HG03095 (cell line): ENCODE results near the gene POLR2H.

ENCODE experiments used
- ATAC-seq: cut with Tn5 transposase; IDR thresholded peaks from one replicate; pipeline ENCODE4 v1.9.1; 2021; ENCODE audit warnings: moderate library complexity; ENCODE audit not compliant: unreplicated experiment

The POLR2H gene

GRCh38 chr3:184351511-184352148 lies 9.9 kb upstream of the POLR2H start:
- ATAC-seq = no peak

DNA sequence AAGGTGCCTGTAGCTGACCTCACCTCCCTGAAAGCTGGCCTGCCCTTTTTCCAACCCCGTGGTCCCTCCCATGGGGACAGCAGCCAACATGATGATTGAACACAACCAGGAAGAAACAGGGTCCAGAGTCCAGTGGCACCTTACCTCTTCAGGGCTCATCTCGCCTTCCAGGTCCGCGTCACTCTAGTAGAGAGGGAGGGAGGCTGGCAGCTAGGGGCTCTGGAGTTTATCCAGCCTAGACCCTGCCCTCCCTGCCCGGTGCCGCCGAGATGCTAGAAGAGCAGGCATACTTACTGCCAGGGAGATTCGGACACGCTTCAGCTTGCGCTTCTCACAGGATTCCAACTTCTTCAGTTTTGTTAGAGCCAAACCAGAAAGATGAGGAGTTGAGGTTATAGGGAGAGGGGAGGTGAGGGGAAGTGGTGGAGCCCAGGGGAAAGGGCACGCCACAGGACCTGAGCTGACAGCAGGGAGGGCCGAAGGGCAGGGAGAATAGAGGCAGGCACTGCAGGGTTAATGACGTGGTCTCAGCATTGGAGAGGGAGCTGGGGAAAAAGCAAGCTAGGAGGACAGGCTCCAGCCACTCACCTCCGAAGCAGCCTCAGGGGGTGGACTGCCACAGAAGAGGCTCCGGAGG lies 9.2 kb upstream of the POLR2H start:
- no peak for ATAC-seq

DNA sequence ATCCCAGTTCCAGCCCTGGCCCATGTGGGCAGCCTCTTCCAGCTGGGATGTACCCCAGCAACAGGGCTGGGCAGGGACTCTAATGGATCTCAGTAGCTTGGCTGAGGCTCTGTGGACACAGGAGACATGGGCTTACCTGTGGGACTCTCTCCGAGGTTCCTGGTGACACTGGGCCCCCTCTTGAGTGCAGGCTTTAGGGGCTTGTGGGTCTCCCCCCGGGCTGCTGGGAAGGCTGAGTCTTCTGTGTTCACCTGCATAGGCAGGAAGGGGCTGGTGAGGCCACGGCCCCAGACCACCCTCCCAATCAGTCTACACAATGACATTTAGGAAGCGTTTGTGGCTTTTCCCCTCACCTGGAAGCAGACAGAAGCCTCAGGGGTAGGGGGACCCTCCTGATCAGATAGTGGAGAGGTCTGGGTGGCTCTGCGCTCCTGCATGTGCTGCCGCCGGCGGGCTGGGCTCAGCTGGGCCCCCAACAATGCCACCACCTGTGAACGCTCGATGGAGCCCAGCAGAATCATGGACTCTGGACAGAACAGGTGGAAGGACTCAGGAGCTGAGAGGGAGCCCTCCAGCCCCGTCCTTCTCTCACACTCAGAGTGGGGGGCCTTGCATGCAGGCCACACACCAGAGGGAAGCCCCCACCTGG lies 8.5 kb upstream of the POLR2H start:
- ATAC-seq = no peak

DNA sequence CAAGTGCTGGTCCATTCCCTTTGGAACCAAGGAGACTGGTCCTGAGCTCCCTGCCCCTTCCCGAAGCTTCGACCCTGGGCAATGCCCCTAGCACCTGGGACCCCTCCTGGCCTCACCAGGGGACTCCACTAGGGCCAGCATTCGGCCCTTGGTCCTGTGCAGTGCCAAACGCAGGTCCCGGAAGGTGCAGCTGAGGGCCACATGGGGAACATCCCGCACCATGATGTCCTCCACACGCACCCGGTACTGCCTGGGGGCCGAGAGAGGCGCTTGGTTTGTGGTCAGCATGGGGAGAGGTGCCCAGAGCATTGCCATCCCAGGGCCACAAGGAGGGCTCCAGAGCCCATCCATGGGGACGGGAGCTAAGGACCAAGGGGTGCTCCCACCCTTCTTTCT lies 8.0 kb upstream of the POLR2H start:
- no peak for ATAC-seq

- peak; percentile 44 for ATAC-seq
Measured at GRCh38 chr3:184354121-184354728, 7.3 kb upstream of the POLR2H start.

- ATAC-seq = no peak
Measured at GRCh38 chr3:184354754-184355153, 6.8 kb upstream of the POLR2H start.

DNA sequence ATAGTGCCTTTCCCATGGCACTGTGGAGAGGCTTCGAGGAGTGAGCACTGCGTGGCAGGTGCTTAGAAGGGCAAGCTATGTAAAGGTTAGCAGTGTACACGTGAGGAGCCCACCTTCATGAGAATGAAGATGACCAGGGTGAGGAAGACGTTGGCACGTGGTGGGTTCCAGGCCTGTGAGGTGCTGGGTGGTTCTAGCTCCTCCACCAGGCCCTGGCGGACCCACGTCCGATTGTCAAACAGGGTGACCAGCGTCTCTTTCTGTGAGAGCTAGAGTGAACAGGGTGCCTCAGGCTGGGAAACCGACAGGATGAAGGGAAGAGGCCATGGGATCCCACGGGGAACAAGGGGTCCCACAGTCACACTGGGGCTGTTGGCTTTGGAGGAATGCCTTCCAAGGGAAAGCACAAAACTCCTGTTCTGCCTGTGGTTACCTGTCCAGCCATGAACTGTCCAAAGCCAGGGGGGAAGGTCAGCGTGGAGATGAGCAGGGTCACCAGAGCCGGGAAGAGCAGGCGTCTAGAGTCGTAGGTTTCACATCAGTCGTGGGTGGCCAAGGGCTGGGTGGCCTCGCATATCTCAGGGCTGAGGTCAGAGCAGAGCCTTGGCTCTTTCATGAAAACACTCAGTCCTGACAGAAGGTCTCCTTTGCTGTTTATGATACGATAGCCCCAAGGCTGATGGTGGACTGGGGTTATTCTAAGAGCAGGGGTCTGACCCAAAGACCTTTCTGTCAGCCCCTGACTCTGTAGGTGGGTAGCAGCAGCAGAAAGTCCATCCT lies 6.1 kb upstream of the POLR2H start:
- ATAC-seq = no peak

- ATAC-seq = no peak
Measured at GRCh38 chr3:184357248-184358123, 4.0 kb upstream of the POLR2H start.

GRCh38 chr3:184358124-184358767 lies 3.3 kb upstream of the POLR2H start:
- no peak for ATAC-seq

DNA sequence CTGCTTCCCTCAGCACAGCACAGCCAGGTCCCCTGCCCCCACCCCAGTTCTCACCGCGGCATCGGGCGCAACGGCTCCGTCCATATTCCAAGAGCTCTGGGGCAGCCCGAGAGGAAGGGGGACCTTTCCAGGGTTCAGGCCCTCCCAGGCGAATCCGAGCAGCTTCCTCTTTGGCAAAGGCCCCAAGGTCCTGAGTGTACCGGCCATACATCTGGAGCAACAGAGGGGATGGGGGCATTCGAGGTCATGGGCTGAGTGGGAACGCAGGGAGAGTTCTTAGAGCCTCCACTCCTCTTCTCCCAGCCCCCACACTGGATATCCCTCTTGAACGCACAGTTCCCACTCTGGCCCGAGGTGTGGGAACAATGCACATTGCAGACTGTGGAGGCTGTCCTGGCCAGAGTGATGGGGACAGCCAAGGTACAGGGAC lies 2.6 kb upstream of the POLR2H start:
- no peak for ATAC-seq

- no peak for ATAC-seq
Measured at GRCh38 chr3:184359610-184360009, 1.9 kb upstream of the POLR2H start.

GRCh38 chr3:184360070-184360928 lies 1.2 kb upstream of the POLR2H start:
- ATAC-seq = no peak

DNA sequence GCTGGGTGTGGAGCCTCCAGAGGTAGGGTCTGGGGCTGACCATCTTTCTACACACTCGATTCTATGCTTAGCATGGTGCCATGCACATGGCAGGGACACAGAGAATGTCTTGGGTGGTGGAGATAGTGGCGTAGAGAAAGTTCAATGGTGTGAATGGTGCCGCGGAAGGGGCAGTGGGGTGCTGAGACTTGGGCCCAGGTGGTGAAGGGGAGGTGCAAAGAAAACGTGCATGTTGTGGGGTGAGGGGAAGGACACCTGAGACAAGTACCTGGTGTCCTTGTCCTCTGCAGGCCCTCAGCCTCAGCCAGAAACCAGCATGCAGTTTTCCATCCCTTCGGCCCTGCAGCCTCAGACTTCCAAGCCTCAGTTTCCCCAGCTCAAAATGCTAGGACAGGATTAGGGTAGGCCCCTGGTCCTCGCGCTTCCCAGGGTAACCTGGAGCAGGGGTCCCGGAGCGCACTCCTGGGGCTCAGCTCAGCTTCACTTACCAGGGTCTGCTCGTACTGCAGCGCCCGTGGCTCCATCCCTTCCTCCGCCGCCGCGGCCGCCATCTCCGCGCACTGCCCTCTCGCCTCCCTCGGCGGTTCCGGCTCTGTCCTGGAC lies 480 bp upstream of the POLR2H start:
- peak; percentile 0 for ATAC-seq

DNA sequence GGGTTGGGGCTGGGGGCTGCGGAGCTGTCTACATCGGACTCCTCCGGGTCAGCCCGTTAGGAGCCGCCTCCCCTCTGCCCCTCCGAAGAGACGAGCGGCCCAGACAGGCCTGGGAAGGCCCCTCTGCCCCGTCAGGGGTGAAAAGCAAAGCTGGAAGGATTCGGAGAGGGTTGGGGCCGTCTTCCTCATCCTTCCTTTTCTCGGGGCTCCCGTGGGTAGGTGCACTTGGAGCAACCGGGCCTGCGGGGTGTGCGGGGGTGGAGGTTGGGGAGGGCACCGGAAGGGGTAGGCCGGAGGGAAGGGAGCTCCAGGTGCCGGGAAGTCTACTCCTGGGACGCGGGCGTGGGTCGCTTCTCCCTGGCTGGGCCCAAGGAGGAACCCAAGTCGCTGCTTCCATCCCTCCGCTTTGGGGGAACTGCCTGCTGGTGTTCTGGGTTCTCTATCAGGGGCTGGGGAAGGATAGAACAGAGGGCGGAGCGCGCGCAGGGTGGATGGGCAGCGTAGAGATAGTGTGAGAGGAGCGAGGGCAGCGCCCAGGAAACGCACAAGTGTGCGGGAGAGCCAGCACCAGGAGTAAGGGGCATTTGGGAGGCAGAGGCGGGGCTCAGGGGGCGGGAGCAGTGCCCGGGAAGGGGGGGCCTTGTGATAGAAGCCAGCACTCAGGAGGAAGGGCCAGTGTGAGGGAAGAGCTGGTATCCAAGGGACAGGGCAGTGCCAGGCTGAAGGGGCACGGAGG lies 590 bp downstream of the POLR2H start:
- no peak for ATAC-seq

- ATAC-seq = peak; percentile 85
Measured at GRCh38 chr3:184362668-184363546, 1.4 kb downstream of the POLR2H start.

DNA sequence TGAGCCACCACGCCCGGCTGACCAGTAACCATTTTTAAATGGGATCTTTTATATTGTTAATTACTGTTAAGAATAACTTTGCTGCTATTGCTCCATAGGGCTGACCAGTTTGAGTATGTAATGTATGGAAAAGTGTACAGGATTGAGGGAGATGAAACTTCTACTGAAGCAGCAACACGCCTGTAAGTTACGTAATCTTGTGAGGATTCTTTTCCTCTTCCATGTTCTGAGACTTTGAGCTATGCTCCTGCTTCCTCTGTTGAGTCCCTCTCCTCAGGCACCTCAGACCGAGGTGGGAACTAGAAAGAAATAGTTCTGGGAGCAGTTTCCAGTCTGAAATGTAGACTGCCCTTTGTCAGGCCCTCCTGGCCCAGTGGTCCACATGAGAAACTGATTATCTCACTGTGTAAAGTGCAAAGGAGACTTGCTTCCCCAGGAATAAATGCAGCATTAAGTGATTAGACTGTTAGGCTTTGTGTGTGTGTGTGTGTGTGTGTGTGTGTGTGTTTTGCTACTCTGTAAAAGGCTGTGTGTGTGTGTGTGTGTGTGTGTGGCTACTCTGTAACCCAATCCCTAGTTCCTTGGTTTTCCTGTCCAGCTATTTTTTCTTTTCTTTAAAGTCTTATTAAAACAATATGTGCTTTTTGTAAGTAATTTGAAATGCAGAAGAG lies 5.2 kb downstream of the POLR2H start:
- no peak for ATAC-seq
